IMR-90 (cell line): ENCODE data around the gene RASGEF1C.

ENCODE experiments used
- CHD1 ChIP-seq: IDR thresholded peaks from 2 replicates; pipeline ENCODE4 v1.6.1; 2012; ENCODE audit warnings: low read depth, low read length, improper control_type of control experiment
- FOS ChIP-seq: fragments of 150-350 bp; IDR thresholded peaks from 2 replicates; pipeline ENCODE4 v1.6.1; 2016; ENCODE audit warnings: low read depth, low read length
- MAFK ChIP-seq: IDR thresholded peaks from 2 replicates; pipeline ENCODE4 v1.6.1; 2012; ENCODE audit warnings: low read depth, low read length, improper control_type of control experiment
- MXI1 ChIP-seq: IDR thresholded peaks from 2 replicates; pipeline ENCODE4 v1.6.1; 2012; ENCODE audit warnings: low read depth, mild to moderate bottlenecking, low read length, moderate library complexity, borderline replicate concordance
- NFE2L2 ChIP-seq: fragments of 150-350 bp; IDR thresholded peaks from 2 replicates; pipeline ENCODE4 v1.6.1; 2016; ENCODE audit warnings: low read depth, mild to moderate bottlenecking, low read length
- POLR2A ChIP-seq: IDR thresholded peaks from 2 replicates; pipeline ENCODE4 v1.6.1; 2012; ENCODE audit warnings: mild to moderate bottlenecking, low read depth, low read length
- RAD21 ChIP-seq: IDR thresholded peaks from 2 replicates; pipeline ENCODE4 v1.6.1; 2012; ENCODE audit warnings: low read length, improper control_type of control experiment
- RFX5 ChIP-seq: IDR thresholded peaks from 2 replicates; pipeline ENCODE4 v1.8.0; 2012; ENCODE audit warnings: low read depth, mild to moderate bottlenecking, low read length, moderate library complexity
- SMC3 ChIP-seq: fragments of 150-350 bp; IDR thresholded peaks from 2 replicates; pipeline ENCODE4 v1.6.1; 2016; ENCODE audit warnings: low read depth, mild to moderate bottlenecking, antibody characterized with exemption, low read length, moderate library complexity
- TF ChIP-seq, protein P1 (sequence below): conservative IDR thresholded peaks from 2 replicates; pipeline ENCODE4 v1.5.1; 2012; ENCODE audit warnings: mild to moderate bottlenecking, low read depth, low read length, improper control_type of control experiment

DNA sequence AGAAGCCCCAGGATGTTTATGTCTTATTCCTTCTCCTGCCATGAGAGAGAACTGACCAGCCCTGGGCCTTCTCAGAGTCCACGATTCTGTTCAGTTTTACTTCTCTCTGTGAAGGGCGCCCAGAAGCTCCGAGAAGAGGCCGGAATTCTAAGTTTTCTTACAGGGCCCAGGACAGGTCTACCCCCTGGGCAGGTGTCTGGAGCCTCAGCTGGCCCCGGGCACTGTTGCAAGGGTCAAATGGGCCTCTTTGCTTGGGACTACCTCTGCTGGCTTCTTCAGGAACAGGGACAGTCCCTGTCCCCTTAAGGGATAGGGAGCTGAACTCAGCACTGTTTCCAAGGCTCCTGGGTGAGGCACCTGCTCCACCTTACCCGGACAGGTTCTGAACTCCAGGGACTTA lies 55.0 kb downstream of the RASGEF1C start:
- TF ChIP-seq POLR2A, result no peak
- no peak for TF ChIP-seq CHD1
- TF ChIP-seq, protein P1, sequence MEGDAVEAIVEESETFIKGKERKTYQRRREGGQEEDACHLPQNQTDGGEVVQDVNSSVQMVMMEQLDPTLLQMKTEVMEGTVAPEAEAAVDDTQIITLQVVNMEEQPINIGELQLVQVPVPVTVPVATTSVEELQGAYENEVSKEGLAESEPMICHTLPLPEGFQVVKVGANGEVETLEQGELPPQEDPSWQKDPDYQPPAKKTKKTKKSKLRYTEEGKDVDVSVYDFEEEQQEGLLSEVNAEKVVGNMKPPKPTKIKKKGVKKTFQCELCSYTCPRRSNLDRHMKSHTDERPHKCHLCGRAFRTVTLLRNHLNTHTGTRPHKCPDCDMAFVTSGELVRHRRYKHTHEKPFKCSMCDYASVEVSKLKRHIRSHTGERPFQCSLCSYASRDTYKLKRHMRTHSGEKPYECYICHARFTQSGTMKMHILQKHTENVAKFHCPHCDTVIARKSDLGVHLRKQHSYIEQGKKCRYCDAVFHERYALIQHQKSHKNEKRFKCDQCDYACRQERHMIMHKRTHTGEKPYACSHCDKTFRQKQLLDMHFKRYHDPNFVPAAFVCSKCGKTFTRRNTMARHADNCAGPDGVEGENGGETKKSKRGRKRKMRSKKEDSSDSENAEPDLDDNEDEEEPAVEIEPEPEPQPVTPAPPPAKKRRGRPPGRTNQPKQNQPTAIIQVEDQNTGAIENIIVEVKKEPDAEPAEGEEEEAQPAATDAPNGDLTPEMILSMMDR, result no peak
- no peak for TF ChIP-seq FOS
- no peak for TF ChIP-seq RFX5
- no peak for TF ChIP-seq NFE2L2
- no peak for TF ChIP-seq MAFK
- TF ChIP-seq MXI1, result no peak
- TF ChIP-seq RAD21, result no peak
- TF ChIP-seq SMC3, result no peak
